CD4-positive, alpha-beta T cell treated with Interleukin-17A for 4 hours (primary cell): ENCODE data around the gene KRT222.

Experiments
- DNase-seq: peaks from one replicate; pipeline ENCODE4 v3.0.0-alpha.2; 2020; ENCODE audit warnings: mixed read lengths

Gene KRT222

DNA sequence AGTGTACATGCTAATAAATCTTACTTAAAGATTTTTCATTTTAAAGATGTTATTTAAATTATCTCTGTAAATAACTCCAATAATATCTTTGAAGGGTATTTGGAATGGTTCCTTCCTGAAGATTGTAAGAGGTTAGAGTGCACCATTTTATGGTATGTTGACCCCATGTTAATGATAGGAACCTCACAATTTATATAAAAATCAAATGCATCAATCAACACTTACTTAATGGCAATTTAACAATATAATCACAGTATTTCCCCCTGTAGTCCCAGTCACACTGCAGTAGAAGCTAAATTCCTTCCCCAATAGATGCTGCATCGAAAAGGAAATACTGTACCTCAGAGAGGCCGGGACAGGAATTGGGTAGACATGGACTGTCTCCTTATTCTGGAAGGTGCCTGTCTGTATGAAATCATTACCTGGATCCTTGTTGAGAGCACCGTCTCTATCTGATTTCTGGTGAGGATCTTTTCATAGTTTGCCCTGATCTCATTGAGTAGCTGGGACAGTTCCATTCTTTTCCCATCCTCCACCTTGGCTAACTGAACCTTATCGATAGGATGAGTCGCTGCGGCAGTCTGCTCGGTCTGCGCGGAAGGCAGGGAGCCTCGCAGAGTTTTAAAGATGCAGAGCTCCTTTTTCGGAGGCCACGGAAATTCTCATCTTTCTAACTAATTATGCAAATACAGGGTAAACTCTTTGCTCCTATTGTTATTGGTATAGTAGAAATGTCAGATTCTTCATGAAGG lies at the start of gene KRT222:
KRT222 (minus strand) TSS at position 596 of the 752 bp plus-strand sequence; CDS start at position 518, 78 bp downstream.
- DNase-seq, result no peak

DNA sequence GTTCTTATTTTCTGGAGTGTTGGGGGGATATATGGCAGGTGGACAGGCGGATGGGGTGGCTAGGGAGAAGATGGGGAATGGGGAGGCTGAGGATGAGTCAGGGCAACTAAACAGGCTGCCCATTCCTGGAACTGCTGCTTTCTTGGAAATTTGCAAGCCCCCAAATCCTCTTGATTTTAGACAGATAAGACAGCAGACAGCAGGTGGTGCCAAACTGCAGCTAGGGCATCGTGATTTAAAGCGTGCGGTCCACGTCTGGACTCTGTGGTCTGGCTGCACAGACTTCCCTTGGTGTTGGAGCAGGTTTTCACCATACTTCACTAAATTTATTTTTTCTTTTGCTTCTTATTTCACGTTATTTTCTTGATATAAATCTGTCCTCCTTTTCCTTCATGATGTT lies 49.5 kb upstream of the KRT222 start:
- DNase-seq, result no peak

DNA sequence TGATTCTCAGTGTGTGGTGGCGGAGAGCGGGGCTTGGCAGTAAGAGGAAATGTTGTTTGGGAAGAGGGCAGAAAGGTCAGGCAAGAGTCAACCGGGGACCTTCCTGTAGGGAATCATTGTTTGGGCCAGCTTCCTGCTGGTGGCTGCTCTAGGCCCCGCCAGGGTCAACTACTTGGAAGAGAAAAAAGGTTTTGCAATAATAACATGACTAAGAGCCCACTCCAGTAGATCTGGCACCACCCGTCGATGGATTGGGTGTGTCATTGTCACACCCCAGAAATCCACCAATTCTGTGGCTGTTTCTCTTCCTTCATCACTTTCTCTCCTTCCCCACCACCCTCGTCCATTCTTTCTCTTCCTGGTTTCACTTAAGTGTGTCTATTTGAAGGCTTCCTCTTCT lies 42.8 kb upstream of the KRT222 start:
- no peak for DNase-seq

DNA sequence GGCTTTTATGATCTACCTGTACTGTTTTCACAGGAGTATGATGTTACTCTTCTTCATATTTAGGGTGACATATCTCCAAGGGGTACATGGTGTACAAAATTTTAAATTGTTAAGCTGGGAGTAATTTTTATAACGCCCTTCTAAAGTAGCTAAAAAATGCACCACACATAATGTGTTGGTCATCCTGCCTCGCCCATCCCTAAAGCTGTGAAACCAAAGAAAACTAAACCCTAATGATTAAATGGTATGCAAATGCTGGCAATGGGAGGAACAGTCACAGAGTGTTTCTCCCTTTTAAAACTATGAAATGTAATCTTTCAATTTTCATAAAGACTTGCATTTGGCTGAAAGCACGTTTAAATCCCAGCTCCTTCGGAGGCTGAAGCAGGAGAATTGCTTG lies 40.6 kb upstream of the KRT222 start:
- DNase-seq, result no peak

DNA sequence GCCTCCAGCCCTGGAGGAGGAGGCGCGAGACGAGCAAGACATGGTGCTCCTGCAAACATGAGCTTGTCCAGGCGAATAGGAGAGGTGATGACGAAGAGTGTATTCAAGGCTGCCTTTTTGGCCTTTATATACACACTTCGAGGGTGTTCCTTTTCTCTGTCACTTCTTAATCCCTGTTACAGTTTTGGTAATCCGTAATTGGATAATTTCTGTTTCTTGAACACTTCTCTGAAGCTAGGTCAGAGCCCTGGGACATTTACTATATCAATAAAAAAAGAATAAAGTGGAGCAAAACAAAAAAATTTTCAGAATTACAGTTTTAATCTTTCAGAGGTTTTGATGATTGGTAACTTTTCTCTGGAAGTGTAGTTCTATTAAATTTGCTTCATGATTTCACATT lies 38.7 kb upstream of the KRT222 start, which contains the start of gene KRT24:
KRT24 (minus strand) TSS at position 101 of the 400 bp plus-strand sequence; CDS start at position 42, 59 bp downstream.
- DNase-seq, result no peak

DNA sequence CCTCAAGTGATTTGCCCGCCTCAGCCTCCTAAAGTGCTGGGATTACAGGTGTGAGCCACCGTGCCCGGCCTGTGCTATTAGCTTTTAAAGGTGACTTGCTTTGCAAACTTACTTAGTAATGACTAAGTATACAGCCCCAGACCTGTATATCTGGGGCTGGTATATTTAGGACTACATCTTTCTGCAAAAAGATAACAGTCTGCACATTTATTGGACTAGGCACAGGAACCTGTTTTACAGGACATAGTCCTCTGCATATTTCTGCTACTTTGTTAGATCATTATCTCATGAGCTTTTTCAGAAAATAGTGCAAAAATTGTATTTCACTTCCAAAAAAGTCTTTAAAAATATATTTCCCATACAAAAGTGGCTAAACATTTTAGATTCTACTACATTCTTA lies 37.3 kb upstream of the KRT222 start:
- DNase-seq, result no peak

DNA sequence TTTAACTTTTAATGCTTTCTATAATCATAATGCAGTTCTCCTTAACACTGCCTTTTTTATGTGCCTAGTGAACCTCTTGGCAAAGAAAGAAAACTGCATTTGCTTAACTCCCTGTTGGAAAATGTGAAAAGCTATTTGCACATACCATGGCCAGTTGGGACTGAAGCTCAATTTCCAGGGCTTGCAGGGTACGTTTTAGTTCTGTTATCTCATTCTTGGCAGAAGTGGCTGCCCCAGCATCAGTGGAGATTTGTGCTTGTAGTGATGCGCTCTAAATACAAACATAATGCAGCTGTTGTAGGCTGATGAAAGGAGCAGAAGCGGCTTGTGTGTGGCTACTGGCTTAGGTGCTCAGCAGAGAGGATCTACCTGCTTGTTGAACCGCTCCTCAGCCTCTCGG lies 34.9 kb upstream of the KRT222 start:
- DNase-seq, result no peak

DNA sequence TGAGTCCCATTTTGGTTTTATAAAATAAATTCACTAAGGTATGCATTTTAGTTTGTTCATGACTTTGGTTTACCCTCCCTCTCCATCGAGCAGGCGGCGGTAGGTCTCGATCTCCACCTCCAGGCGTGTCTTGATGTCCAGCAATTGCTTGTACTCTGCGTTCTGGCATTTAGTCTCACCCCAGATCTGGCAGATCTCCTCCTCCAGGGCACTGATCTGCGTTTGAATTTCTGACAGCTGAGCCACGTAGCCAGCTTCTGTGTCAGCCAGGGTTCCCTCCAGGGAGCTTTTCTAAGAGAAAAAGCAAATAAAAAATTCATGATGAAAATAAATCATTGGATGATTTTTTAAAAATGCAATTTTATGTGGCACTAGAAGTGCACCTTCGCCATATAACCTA lies 34.4 kb upstream of the KRT222 start:
- DNase-seq, result no peak

DNA sequence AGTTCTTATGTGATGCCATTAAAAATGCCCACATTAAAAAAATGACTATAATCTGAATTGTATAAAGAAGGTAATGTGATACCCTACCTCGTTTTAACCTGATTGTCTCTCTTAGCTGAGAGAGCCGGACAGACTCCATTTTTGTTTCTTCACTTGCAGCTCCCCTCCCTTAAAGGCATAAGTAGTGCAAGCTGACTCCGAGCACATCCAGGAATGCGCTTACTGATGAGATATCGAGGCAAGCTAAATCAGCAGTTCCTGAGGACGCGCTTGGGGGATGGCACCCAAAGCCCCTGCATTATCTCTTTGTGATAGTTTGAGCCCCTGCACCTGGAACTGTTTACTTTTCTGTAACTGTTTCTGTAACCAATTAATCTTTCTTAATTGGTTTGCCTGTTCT lies 32.3 kb upstream of the KRT222 start:
- no peak for DNase-seq

DNA sequence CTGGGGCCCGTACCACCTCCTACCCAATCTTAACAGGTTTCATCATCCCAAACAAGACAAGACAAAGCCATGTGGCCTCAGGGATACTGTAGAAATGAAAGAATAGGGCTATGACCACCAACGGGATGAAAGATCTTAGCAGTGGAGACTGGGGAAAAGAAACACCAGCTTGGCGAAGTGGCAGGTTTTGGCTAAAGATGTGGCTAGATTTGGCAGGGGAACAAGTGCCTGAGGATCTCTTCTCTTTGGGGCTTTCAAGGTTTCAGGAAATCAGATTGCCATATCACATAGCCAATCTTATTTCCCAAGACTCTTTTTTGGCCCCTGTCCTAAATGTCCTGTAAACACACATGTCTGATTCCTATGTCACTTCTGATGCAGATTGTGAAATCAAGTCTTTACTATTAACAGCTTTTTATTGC lies 31.7 kb upstream of the KRT222 start:
- no peak for DNase-seq

DNA sequence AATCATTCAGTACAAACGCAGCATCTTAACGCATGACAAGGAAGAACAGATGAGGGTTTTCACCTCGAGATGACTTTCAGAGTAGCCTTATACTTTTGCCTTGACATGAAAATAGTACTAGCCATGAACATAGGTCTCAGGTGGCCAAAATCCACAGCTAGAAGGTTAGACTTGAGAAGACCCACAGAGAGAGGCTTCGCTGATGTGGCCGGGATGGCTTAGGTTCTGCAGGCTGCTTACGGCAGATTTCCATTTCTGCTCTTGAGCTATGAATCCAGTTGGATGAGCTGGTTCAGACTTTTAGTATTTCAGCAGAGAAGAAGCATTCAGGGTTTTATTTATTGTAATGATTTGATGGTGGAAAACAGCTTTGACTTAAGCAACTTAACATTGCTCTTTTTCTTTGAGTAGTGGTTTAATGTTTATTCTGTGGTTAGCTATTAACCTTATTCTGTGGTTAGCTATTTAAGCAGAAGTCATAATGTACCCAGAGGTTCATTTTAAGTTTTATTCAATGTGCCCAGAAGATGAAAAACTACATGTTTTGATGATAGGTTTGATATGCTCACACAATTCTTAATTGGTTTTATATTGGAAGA lies 31.0 kb upstream of the KRT222 start:
- DNase-seq, result no peak

DNA sequence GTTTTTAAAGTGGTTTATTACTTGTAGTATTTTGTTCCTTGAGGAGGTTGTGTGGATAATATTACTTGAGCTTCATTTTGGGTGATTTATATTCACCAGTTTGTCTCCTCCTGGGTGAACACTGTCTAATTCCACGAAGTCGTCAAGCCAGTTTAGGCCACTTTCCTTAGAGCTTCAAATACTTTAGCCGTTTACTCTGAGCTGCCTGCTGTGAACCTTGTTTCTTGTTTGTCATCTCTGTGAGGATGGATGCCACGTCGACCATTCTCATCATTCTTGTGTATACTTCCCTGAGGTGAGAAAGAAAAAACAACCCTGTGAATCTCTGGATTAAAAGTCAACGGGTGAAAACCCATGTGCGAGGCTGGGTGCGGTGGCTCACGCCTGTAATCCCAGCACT lies 29.6 kb upstream of the KRT222 start:
- no peak for DNase-seq

DNA sequence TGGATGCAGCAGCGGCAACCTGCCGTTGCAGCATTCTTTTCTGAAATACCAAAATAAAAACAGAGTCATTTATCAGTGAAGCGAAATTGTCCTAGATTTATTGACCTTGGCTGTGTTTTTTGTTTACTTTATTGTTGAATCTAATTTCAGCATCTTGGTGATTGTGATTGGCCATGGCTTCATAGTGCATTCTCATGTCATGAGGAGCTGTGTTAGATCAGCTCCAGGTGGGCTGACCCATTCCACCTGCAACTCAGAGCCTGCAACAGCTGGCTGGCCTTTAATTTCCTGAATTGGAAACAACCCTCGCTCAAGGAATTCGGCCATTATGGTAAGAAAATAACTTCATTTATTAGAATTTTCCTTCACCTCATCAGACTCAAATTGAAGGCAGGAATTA lies 22.1 kb upstream of the KRT222 start:
- no peak for DNase-seq

DNA sequence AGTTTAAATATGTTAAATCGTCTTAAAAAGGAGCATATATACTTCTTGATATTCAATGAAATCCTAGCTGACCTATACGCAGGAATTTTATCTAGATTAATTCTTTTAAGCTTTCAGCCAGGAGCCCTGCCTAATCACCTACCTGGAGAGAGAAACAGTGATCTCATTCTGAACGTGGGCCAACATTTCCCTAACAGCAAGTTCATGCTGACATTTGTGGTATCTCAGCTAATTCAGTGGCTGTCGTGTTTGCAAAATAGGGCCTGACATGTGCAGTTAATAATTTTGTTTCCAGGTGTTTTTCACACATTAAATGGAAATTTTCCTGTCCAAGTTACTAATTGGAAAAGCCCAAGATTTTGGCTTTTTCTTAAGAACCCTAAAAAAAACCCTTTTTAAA lies 21.2 kb upstream of the KRT222 start:
- no peak for DNase-seq

DNA sequence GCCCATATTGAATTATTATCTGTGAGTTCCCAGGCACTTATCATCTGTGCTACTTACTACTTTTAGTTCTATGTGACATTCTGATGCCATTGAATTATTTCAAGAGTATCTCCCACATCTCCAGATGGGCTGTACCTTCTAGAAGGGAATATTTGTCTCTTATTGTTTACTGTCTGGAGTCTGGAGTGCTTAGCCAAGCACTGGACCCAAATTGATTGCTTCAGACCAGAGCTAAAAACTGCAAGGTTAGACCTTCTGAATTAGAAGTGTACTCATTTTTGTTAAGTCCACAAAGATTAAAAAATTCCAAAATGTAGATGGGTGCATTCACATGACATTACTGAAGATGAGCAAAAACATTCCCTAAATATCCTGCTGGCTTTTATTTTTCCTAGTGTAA lies 16.0 kb upstream of the KRT222 start:
- DNase-seq, result no peak

DNA sequence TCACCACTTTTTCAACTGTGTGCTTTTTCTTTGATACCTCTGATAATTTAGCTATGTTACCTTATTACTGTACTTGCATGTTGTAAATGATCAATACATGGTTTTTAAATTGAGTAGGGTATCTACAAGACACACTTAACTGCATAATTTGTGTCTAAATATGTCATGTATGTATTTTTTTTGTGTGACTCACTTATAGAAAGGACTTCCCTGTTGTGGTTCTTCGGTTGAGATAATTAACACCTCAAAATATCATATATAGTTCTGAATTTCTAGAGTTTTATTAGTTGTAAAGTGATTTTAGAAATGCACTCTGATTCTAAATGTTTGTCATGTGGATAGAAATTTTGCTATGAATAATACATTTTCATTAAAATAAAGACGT lies 14.5 kb upstream of the KRT222 start:
- no peak for DNase-seq

DNA sequence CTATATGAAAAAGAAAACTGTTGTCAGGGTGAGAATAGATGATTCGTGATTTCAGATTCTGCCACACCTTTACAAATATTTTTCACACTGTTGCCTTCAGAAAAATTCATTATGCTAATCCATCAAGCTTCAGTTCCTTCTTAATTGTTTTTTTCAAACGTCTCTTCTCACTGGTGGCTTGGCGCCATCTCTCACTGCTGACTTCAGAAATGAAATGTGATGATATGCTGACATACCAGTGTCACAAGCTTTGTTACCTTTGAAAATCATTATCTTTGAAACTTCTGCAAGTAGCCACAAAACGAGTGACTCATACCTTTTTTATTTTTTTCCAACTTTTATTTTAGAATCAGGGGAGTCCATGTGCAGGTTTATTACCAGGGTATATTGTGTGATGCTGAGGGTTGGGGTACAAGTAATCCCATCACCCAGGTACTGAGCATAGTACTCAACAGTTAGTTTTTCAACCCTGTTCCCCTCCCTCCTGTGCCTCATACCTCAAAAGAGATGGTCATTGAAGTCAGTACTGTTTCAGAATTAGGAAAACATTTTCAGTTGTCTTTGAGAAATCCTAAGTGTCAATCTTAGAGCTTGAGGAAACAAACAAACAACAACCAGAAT lies 14.0 kb upstream of the KRT222 start:
- DNase-seq, result no peak

DNA sequence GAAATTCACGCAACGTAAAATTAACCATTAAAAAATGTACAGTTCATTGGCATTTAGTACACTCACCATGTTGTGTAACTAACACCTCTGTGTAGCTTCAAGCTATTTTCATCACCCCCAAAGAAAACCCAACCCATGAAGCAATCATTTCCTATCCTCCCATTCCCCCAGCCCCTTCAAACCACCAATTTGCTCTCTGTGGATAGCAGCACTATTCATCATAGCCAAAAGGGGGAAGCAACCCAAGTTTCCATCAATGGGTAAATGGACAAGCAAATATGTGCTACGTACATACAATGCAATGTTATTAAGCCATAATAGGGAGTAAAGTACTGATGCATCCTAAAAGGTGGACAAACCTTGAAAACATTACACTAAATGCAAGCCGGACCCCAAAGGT lies 10.9 kb upstream of the KRT222 start:
- DNase-seq, result no peak

DNA sequence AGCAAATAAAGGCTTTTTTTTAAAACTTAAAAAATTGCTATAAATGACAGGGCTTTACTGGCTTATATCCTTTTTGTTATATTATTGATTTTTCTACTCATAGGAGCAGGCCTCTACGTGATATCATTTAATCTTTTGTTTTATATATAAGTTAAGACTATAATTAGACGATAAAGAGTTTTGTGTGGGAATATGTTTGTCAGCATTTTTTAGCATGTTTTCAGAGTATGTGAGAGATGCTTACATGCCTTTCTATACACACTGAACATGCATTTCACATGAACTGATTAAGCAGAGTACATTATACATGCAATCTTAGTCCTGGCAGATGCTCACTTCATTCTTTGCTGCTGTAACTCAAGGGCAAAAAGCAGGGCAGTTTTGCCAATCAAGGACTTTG lies 7.7 kb upstream of the KRT222 start:
- no peak for DNase-seq

DNA sequence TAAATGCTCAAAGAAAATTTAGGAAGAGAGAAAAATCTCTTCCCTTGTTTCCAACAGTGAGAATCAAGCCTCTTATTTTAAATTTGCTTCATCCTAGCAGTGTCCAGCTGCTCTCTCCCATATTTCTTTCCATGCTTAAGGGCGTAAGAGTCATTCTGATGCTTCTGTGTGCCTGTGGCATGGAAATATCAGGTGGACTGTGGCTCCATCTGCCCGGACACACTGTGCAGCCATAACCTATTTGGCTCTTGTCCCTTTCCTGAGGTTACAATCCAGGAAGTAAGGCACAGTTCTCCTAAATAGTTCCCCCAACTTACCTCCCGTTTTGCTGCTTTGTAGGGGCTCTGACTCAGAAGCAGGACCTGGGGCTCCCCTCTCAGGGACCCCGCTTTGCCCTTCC lies 6.3 kb upstream of the KRT222 start:
- DNase-seq, result no peak

DNA sequence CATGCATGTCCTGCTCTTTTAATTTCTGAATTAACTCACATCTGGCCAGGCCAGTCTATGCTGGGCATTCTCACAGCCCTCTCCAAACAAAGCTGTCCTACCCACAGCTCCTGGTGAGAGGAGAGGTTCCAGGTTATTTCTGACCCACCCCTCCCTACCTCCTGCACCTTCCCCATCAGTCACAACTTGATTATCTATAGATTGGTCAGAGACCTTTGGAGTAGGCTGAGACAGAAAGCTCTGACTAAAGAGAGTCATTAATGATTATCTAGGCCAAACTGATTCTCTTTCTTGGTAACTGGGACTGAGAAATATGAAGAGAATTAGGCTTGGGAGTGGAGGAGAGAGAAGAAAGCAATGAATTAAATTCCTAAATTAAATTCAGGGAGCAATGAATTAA lies 1.4 kb upstream of the KRT222 start:
- DNase-seq, result no peak

DNA sequence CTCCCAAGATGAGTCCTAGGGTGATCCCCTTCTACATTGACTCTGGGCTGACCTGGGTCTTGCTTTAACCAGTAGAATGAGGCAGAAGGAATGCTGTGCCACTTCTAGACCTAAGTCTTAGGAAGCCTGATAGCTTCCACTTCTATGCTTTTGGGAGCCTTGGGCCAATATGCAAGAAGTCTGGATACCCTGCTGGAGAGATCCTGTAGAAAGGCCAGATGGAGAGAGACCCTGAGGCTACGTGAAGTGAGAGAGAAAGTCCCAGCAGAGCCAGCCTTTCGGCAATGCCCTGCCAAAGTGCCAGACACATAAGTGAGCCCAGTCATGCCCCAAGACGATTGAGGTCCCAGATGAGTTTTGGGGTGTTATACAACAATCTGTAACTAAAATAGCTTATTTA lies 1.7 kb downstream of the KRT222 start:
- no peak for DNase-seq

DNA sequence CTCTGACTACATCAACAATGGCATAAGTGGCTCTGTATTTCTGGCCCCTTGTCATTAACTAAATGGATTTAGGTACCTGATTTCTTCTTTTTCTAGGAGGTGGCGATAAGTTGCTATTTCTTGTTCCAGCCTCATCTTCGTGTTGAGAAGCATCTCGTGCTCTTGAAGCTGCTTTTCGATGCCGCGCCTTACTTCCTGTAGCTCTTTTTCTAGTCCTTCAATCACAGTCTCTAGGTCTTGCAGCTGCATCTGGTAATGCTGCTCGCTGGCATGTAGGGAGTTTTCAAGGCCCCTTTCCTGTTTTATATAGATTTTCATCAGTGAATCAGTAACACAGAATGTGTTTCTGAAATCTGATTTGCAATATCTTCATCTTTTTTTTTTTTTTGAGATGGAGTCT lies 5.1 kb downstream of the KRT222 start:
- peak; percentile 44 for DNase-seq

DNA sequence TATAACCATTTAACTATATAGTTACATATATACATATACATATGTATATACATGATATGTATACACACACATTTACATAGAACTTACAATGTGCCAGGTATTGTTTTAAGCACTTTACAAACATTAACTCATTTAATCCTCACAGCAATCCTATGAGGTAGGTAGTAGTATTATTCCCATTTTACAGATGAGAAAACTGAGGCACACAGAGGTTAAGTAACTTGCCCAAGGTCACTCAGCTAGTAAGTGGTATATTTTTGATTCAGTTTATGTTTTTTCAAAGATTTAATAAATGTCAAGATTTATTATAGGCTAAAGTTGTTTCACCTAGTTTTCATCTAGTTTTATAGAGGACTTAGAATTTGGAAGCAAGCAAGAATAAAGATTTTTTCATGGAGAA lies 6.6 kb downstream of the KRT222 start:
- no peak for DNase-seq
